ENCODE results near the gene CYP2U1.
A peak's percentile ranks its signal among the peaks of the same experiment; 100 is the strongest.
"Not testable (repeated sequence)": the region's sequence is repeated elsewhere in the genome, so short reads cannot be mapped to it uniquely, and the experiment has no call there.

The CYP2U1 gene

GRCh38 chr4:107930821-107931774, at the start of gene CYP2U1:
TSS of gene CYP2U1 (plus strand) at chr4:107931549. CDS start at chr4:107931644, 95 bp downstream.
- DNase-seq = peak; percentile 27

DNA sequence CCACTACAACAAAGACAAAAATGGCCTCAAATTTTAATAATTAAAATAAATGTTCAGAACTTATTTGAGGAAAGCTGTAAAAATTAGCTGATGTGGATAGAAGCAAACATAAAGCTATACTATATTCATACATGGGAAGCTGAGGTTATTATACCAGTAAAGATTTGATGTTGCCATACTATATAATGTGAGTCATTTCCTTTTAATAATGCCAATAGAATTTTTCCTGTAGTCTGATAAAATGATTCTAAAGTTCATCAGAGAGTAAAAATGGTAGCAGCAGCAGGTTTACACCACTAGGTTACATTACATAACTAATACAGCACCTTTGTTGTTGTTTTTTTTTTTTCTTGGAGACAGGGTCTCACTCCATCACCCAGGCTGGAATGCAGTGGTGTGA, 45.5 kb upstream of the CYP2U1 start:
- DNase-seq = no peak

GRCh38 chr4:107888237-107888636, 43.1 kb upstream of the CYP2U1 start:
- DNase-seq = no peak

DNA sequence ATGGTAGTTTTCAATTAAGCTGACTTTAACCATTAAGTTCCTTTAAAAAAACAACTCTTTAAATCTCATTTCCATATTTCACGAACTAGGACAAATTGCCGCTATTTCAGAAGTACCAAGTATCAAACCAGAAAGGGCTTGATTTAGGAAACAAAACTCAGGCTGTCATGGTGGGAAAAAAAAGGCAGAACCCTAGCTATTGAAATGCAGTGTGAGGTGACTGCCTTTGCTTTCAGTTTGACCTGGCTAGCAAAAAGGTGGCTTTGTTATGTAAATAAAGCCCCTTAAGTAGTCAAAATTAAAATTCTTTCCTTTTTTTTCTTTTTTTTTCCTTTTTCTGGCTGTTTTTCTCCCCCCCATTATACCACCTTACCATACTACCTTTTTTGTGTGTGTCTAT, 40.6 kb upstream of the CYP2U1 start:
- no peak for DNase-seq

DNA sequence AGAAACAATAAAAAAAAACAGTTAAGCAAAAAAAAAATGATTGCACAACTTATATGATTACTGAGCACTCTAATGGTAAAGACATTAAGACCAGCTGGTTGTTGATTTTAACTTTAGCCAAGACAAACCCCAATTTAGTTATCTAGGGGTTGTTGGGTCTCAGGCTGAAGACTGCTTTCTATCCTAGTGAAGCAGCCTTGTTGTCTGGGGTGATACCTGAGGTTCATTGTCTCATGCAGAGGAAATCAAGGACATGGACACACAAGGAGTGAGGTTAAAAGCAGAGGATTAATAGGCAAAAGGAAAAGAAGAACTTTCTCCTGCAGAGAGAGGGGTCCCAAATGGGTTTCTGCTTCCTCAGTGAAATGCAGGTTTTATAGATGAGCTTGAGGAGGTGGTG, 40.0 kb upstream of the CYP2U1 start:
- no peak for DNase-seq

GRCh38 chr4:107893171-107894137, 37.9 kb upstream of the CYP2U1 start:
- DNase-seq = no peak

GRCh38 chr4:107894138-107894603, 37.2 kb upstream of the CYP2U1 start:
- DNase-seq = no peak

DNA sequence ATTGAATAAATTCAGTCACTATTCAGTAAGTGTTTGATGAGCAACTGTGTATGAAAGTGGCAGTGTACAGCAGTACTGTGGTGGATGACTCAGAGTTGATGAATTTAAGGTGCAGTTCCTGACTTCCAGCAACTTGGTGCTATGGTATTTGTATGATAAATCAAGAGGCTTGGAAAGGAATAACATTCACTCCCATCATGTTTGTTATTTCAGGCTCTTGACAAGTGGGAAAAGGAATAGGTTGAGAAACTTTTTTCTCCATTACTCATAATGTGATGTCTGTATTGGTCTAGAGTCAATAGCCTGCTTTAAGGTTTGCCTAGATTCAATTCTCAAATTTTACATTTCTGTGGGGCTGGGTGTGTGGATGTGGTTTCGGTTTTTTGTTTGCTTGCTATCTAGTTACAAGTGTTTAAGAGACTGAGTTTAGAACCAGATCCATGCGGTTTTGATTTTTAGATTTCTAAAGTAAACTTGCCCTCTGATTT, 35.1 kb upstream of the CYP2U1 start:
- peak; percentile 71 for DNase-seq

DNA sequence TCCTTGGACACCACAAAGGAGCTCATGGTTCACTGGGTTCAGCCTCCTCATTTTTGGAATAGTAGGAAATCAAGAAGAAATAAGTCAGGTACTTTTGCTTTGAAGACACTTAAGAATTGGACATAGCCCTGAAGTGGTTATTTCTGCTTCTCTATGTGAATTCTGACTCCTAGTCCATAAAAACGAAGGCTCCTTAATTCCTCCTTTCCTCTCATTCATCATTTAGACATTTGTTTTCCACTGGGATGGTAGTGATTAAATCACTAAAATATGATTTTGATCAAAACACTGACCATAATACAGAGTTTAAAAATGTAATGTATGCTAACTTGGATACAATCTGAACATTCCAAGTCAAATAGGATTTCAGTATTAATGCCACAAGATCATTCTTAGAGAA, 34.7 kb upstream of the CYP2U1 start:
- DNase-seq = no peak

DNA sequence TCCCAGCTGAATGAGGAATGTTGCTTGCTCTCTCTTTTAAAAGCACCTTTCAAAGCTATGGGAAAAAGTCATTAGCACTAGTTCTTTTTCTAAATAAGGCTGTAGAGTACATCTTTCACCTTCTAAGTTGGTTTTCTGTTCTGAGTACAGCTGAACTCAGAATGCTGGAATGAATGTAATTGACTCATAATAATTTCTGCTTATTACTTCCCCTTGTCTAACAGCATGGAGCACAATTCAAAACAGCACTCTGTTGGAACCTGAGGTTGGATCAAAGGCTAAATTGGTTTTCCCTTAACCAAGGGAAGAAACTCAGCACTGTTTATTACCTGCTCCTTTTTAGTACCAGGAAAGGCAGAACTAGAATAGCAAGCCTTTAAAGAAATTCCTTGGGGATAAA, 33.5 kb upstream of the CYP2U1 start:
- no peak for DNase-seq

GRCh38 chr4:107900067-107900466, 31.3 kb upstream of the CYP2U1 start:
- DNase-seq = no peak

GRCh38 chr4:107900508-107900907, 30.8 kb upstream of the CYP2U1 start:
- no peak for DNase-seq

- DNase-seq = no peak
Observed at GRCh38 chr4:107901213-107901934, 30.0 kb upstream of the CYP2U1 start.

GRCh38 chr4:107902715-107903114, 28.6 kb upstream of the CYP2U1 start:
- no peak for DNase-seq

DNA sequence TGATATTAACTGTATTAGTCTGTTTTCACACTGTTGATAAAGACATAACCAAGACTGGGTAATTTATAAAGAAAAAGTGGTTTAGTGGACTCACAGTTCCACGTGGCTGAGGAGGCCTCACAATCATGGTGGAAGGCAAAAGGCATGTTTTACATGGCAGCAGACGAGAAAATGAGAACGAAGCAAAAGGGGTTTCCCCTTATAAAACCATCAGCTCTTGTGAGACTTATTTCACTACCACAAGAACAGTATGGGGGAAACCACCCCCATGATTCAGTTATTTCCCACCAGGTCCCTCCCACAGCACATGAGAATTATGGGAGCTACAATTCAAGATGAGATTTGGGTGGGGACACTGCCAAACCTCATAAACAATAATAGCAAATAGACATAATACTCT, 26.3 kb upstream of the CYP2U1 start:
- not testable (repeated sequence) for DNase-seq

GRCh38 chr4:107906458-107907100, 24.8 kb upstream of the CYP2U1 start:
- DNase-seq = no peak

- no peak for DNase-seq
Observed at GRCh38 chr4:107908377-107908776, 23.0 kb upstream of the CYP2U1 start.

GRCh38 chr4:107913283-107913899, 18.0 kb upstream of the CYP2U1 start:
- DNase-seq = peak; percentile 58

- DNase-seq = no peak
Observed at GRCh38 chr4:107915220-107915619, 16.1 kb upstream of the CYP2U1 start.

DNA sequence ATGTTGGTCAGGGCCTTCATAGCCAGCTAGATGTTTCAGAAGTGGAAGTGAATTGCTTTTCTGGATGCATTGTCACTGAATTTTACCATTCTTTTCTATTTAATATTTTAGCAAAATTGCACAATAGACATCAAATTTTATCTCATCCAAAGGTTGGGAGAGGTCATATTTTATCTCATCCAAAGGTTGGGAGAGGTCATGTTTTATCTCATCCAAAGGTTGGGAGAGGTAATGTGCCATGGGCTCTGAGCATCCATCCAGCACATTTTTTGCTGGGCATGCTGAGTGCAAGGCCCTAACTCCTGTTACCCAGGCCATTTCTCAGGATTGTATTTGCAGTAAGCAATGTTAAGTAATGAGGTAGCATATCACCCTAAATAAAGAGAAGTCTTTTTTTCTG, 14.7 kb upstream of the CYP2U1 start:
- DNase-seq = no peak

GRCh38 chr4:107917500-107917899, 13.8 kb upstream of the CYP2U1 start:
- no peak for DNase-seq

Data from amniotic stem cell (primary cell).